MCF 10A (cell line): ENCODE measurements around the gene PHKB. TPM values are rescaled to one million over a fixed set of nuclear protein-coding genes. Genes with fewer than 3 reads are reported as not detected.
A peak's percentile ranks its signal among the peaks of the same experiment; 100 is the strongest.

ENCODE experiments used
- BruUV-seq: library from RNA; stranded (reverse); fragments of 400-500 nt; replicated peaks from 2 replicates; lab custom pipeline; 2021; lab: Mats Ljungman, UMichigan
- CTCF ChIA-PET: fragments of 300-600 bp; sonication (Branson Sonifier 250); formaldehyde crosslinking; extraction: SDS; loops from one replicate; lab custom pipeline; 2021; ENCODE audit warnings: antibody characterized with exemption, inconsistent platforms; lab: Yijun Ruan, JAX
- POLR2A ChIA-PET: fragments of 300-600, 350-650 bp; sonication (Branson Sonifier 250); formaldehyde crosslinking; extraction: SDS; loops from one replicate; lab custom pipeline; 2020; ENCODE audit warnings: antibody characterized with exemption, inconsistent platforms; lab: Yijun Ruan, JAX
- DNase-seq: peaks from one replicate; pipeline ENCODE4 v3.0.0-alpha.2; 2018; ENCODE audit not compliant: unreplicated experiment
- H3K27ac Mint-ChIP-seq: one replicate; pipeline ENCODE4 v1.8.0; 2022; ENCODE audit warnings: mild to moderate bottlenecking, low read depth, mixed read lengths; ENCODE audit not compliant: unreplicated experiment
- H3K27me3 Mint-ChIP-seq: one replicate; pipeline ENCODE4 v1.8.0; 2022; ENCODE audit warnings: mixed read lengths; ENCODE audit not compliant: insufficient read depth, unreplicated experiment
- H3K36me3 Mint-ChIP-seq: one replicate; pipeline ENCODE4 v1.8.0; 2022; ENCODE audit warnings: mild to moderate bottlenecking, moderate library complexity, mixed read lengths; ENCODE audit not compliant: insufficient read depth, unreplicated experiment
- H3K4me1 Mint-ChIP-seq: one replicate; pipeline ENCODE4 v1.8.0; 2022; ENCODE audit warnings: mixed read lengths; ENCODE audit not compliant: insufficient read depth, unreplicated experiment
- H3K4me3 Mint-ChIP-seq: one replicate; pipeline ENCODE4 v1.8.0; 2022; ENCODE audit warnings: mild to moderate bottlenecking, moderate library complexity, mixed read lengths; ENCODE audit not compliant: unreplicated experiment
- H3K9me3 Mint-ChIP-seq: one replicate; pipeline ENCODE4 v1.8.0; 2022; ENCODE audit warnings: mixed read lengths; ENCODE audit not compliant: unreplicated experiment
- CTCF ChIP-seq: fragments of 200-600 bp; IDR thresholded peaks from one replicate; pipeline ENCODE4 v1.8.0; 2022; ENCODE audit warnings: antibody characterized with exemption, mild to moderate bottlenecking; ENCODE audit not compliant: unreplicated experiment
- intact Hi-C: fragments of 100-400 bp; cut with micrococcal nuclease; formaldehyde crosslinking; loops from 2 replicates; pipeline ENCODE4 v1.14.1; 2022
- total RNA-seq: library from RNA; stranded (reverse); gene quantifications from 2 replicates; pipeline ENCODE4 v1.2.3, GENCODE V29; 2022

Gene PHKB
- total RNA-seq, 1 experiment from 2014 or later: 62.2 TPM

DNA sequence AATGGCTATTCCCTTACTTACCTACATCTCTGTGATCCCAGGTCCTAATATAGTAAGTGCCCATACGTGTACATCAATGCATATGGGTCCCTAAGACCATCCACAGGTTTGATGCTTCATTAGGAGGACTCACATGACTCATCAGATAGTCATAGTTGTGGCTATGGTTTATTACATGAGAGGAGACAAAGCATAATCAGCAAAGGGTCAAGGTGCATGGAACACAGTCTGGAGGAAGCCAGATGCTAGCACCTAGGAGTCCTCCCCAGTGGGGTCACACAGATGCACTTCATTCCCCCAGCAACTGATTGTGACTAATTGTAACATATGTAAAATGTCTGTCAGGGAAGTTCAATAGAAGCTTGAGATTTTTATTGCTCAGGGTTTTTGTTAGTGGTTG is 42.8 kb downstream of the PHKB start:
- no peaks in the 10 kb centered on the region for H3K9me3 Mint-ChIP-seq
- H3K27me3 Mint-ChIP-seq: no peaks in the 10 kb centered on the region
- no peak for TF ChIP-seq CTCF
- POLR2A ChIA-PET: interaction anchor here (1.0 kb wide), 1 partner anchor 50 kb away, joined by 3 read pairs; no protein-coding TSS in a partner anchor
- H3K4me3 Mint-ChIP-seq: no peak overlapping the region
- DNase-seq: peak; percentile 58
- no TSS peak for BruUV-seq
- intact Hi-C loops: no loop called here
- peaks cover 13% of the 10 kb centered on the region for H3K4me1 Mint-ChIP-seq
- peak overlapping the region; percentile 78 for H3K27ac Mint-ChIP-seq
- CTCF ChIA-PET: no interaction called here
- peaks cover 46% of the 10 kb centered on the region for H3K36me3 Mint-ChIP-seq

- no peaks in the 10 kb centered on the region for H3K9me3 Mint-ChIP-seq
- no peaks in the 10 kb centered on the region for H3K27me3 Mint-ChIP-seq
- intact Hi-C loops: no loop called here
- TF ChIP-seq CTCF: no peak
- H3K27ac Mint-ChIP-seq: peak overlapping the region; percentile 78
- H3K4me1 Mint-ChIP-seq: peaks cover 13% of the 10 kb centered on the region
- CTCF ChIA-PET: no interaction called here
- no peak overlapping the region for H3K4me3 Mint-ChIP-seq
- H3K36me3 Mint-ChIP-seq: peaks cover 46% of the 10 kb centered on the region
- BruUV-seq: no TSS peak
- POLR2A ChIA-PET: interaction anchor here (0.6 kb wide), 1 partner anchor 36 kb away, joined by 3 read pairs; no protein-coding TSS in a partner anchor
- DNase-seq: peak; percentile 84
Observed at GRCh38 chr16:47504599-47504998, 43.5 kb downstream of the PHKB start.

- H3K4me1 Mint-ChIP-seq: peaks cover 13% of the 10 kb centered on the region
- intact Hi-C loops: no loop called here
- BruUV-seq: no TSS peak
- no peaks in the 10 kb centered on the region for H3K9me3 Mint-ChIP-seq
- POLR2A ChIA-PET: interaction anchor here (0.6 kb wide), 1 partner anchor 518 kb away, joined by 3 read pairs; no protein-coding TSS in a partner anchor
- no peaks in the 10 kb centered on the region for H3K27me3 Mint-ChIP-seq
- no peak for TF ChIP-seq CTCF
- DNase-seq: no peak
- CTCF ChIA-PET: interaction anchor here (0.6 to 1.6 kb wide), 2 partner anchors 11 to 365 kb away, joined by 3 read pairs; no protein-coding TSS in a partner anchor
- no peak overlapping the region for H3K27ac Mint-ChIP-seq
- no peak overlapping the region for H3K4me3 Mint-ChIP-seq
- peaks cover 32% of the 10 kb centered on the region for H3K36me3 Mint-ChIP-seq
Observed at GRCh38 chr16:47506800-47507199, 45.7 kb downstream of the PHKB start.

GRCh38 chr16:47507701-47508100 is 46.6 kb downstream of the PHKB start:
- no peak overlapping the region for H3K4me3 Mint-ChIP-seq
- no TSS peak for BruUV-seq
- intact Hi-C loops: no loop called here
- ChIA-PET POLR2A (no interaction called here), CTCF (interaction anchor here (0.6 to 1.6 kb wide), 3 partner anchors 366 to 918 kb away, joined by 3 read pairs; no protein-coding TSS in a partner anchor)
- no peak for DNase-seq
- H3K9me3 Mint-ChIP-seq: no peaks in the 10 kb centered on the region
- H3K4me1 Mint-ChIP-seq: peaks cover 13% of the 10 kb centered on the region
- no peak overlapping the region for H3K27ac Mint-ChIP-seq
- TF ChIP-seq CTCF: no peak
- no peaks in the 10 kb centered on the region for H3K27me3 Mint-ChIP-seq
- H3K36me3 Mint-ChIP-seq: peaks cover 36% of the 10 kb centered on the region
